ENCODE measurements around the gene DGAT2L6.

- no peak for TF ChIP-seq GATA3 (IDR thresholded peaks at IDR 0.05; ENCODE audit: low read depth, low read length)
- no peak for TF ChIP-seq GATA2 (IDR thresholded peaks at IDR 0.05; ENCODE audit: low read depth, low read length)
Observed at GRCh38 chrX:70240751-70241150, 63.5 kb downstream of the DGAT2L6 start.
